Measurements from ENCODE around the gene ZZZ3.

DNA sequence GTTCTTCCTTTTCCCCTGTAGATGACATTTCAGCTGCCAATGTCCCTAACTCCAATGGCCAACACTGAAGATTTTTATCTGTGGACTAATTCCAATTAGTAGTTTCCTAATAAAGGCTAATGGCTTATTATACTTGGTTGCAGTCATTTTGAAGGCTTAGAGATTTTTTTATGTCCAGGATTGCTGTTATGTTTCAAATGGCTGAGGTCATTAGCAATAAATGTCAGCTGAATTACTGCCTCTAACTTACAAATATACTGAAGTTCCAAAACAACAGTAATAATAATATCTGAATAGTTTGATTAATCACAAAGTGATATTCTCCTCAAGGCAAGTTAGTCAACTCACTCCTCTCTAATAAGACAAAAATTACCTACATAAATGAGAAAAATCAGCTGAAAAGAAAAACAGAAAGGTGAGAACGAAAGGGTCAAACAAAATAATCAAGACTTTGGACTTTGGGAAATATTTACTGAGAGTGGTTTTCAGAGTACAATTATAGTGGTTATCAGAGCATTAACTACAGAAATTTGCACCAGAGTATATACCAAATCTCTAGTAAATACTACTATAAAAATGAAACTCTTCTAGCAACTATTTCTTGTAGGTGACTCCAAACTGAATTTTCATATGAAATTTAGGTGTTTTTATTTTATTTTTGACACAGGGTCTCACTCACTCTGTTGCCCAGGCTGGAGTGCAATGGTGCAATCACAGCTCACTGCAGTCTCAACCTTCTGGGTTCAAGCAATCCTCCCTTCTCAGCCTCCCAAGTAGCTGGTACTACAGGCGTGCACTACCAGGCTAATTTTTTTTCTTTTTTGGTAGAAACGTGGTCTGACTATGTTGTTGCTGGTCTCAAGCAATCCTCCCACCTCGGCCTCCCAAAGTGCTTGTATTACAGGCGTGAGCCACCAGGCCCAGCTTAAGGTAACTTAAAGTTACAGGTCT, 3.5 kb downstream of the ZZZ3 start:
- TF ChIP-seq CTCF (IDR thresholded peaks at IDR 0.05), result no peak
- TF ChIP-seq ZFX (IDR thresholded peaks at IDR 0.05; ENCODE audit: borderline replicate concordance), result no peak

Measured in 22Rv1 (cell line).